ENCODE measurements around the gene KAZALD1. TPM values are rescaled to one million over a fixed set of nuclear protein-coding genes. Genes with fewer than 3 reads are reported as not detected.

The KAZALD1 gene
- polyA plus RNA-seq, 1 of the 3 experiments (the other 2 are of a cell fraction), result 3.0 TPM

DNA sequence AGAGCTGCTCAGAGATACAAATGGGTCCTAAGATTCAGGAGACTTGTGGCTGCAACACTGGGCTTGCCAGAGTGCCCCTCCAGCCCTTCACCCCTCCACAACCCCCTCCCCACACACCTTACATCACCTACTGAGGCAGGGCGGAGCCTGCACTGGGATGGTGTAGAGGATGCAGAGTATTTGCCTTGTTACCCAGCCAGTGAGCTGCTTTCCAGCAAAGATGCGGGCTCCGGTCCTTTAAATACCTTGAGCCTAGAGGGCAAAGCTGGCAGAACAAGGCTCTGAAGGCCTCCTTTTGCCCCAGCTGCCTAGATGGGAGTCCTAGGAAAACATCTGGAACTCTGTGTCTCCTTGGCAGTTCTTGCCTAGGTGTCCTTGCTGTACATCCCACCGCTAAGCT, 34.6 kb downstream of the KAZALD1 start:
- H4K20me1 ChIP-seq (ENCODE audit: insufficient read depth), result no peaks in the 10 kb centered on the region
- H3K27ac ChIP-seq (ENCODE audit: low read depth in 2 of 2, low read length in 1 of 2), result no peak overlapping the region
- 74% methylated on average over 4 of the region's 4 CpGs for WGBS (ENCODE audit: low lambda C conversion rate)
- ChIA-PET POLR2A (interaction anchor here (1.0 to 1.5 kb wide), 2 partner anchors 35 to 46 kb away, joined by 4 to 10 read pairs; partner anchors contain the start of gene TLX1), CTCF (interaction anchor here (0.7 to 32.9 kb wide), 30 partner anchors 8 to 392 kb away, joined by 3 to 972 read pairs (median 9); partner anchors contain the start of genes KAZALD1, PDZD7, SFXN3 and TLX1)
- peaks cover 0 to 7% of the 10 kb centered on the region in 2 experiments; a peak in 1 of 4 replicates for H3K4me1 ChIP-seq (ENCODE audit: control insufficient read depth in 1 of 2, insufficient read depth in 2 of 2, low read depth in 1 of 2, low read length in 1 of 2)
- H2AFZ ChIP-seq (ENCODE audit: low read depth), result no peak overlapping the region
- H3K4me2 ChIP-seq, result no peak overlapping the region
- peaks cover 40% of the 10 kb centered on the region for H3K27me3 ChIP-seq (ENCODE audit: insufficient read depth)
- no peak overlapping the region for H3K9ac ChIP-seq
- H3K9me3 ChIP-seq, result no peaks in the 10 kb centered on the region
- TF ChIP-seq FOSL2 (IDR thresholded peaks at IDR 0.05; ENCODE audit: borderline replicate concordance, low read depth) (no peak), SMC3 (IDR thresholded peaks at IDR 0.05; ENCODE audit: low read depth, low read length) (no peak), PBX3 (IDR thresholded peaks at IDR 0.05) (no peak), ELF1 (IDR thresholded peaks at IDR 0.05) (no peak), RFX5 (IDR thresholded peaks at IDR 0.05; ENCODE audit: low read length) (no peak), RAD21 (IDR thresholded peaks at IDR 0.05; ENCODE audit: low read length) (no peak), NRF1 (IDR thresholded peaks at IDR 0.05; ENCODE audit: low read depth, low read length) (no peak), TEAD4 (IDR thresholded peaks at IDR 0.05; ENCODE audit: borderline replicate concordance, insufficient read depth) (no peak), ZBTB33 (IDR thresholded peaks at IDR 0.05; ENCODE audit: borderline replicate concordance, low read depth) (no peak), MEF2A (IDR thresholded peaks at IDR 0.05; ENCODE audit: borderline replicate concordance, low read depth) (no peak), YY1 (IDR thresholded peaks at IDR 0.05; ENCODE audit: low read depth) (no peak), FOXM1 (IDR thresholded peaks at IDR 0.05; ENCODE audit: low read depth) (no peak)
- TF ChIP-seq, protein P1, sequence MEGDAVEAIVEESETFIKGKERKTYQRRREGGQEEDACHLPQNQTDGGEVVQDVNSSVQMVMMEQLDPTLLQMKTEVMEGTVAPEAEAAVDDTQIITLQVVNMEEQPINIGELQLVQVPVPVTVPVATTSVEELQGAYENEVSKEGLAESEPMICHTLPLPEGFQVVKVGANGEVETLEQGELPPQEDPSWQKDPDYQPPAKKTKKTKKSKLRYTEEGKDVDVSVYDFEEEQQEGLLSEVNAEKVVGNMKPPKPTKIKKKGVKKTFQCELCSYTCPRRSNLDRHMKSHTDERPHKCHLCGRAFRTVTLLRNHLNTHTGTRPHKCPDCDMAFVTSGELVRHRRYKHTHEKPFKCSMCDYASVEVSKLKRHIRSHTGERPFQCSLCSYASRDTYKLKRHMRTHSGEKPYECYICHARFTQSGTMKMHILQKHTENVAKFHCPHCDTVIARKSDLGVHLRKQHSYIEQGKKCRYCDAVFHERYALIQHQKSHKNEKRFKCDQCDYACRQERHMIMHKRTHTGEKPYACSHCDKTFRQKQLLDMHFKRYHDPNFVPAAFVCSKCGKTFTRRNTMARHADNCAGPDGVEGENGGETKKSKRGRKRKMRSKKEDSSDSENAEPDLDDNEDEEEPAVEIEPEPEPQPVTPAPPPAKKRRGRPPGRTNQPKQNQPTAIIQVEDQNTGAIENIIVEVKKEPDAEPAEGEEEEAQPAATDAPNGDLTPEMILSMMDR (IDR thresholded peaks at IDR 0.05), result no peak
- TF ChIP-seq, protein P2, sequence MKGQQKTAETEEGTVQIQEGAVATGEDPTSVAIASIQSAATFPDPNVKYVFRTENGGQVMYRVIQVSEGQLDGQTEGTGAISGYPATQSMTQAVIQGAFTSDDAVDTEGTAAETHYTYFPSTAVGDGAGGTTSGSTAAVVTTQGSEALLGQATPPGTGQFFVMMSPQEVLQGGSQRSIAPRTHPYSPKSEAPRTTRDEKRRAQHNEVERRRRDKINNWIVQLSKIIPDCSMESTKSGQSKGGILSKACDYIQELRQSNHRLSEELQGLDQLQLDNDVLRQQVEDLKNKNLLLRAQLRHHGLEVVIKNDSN (IDR thresholded peaks at IDR 0.05; ENCODE audit: borderline replicate concordance, low read depth), result no peak
- no peaks in the 10 kb centered on the region for H3F3A ChIP-seq (replicated peaks; ENCODE audit: insufficient read depth)
- H3K79me2 ChIP-seq (ENCODE audit: insufficient read depth), result no peaks in the 10 kb centered on the region
- no peak overlapping the region for H3K4me3 ChIP-seq (ENCODE audit: low read depth in 2 of 2, low read length in 1 of 2)
- H3K9me2 ChIP-seq, result no peaks in the 10 kb centered on the region
- H3K36me3 ChIP-seq (replicated peaks in 1 of 2; ENCODE audit: control insufficient read depth in 1 of 2, insufficient read depth in 2 of 2, low read length in 1 of 2), result no peaks in the 10 kb centered on the region
- no peak for DNase-seq

All from SK-N-SH (cell line).